Stimulated activated CD4-positive, alpha-beta T cell treated with anti-CD3 and anti-CD28 coated beads, Interleukin-1b, Interleukin-23, amount 100 ng/mL, for 24 hours (primary cell): ENCODE data around the gene SYT13.

Experiments
- DNase-seq, 4 experiments: peaks; one replicate each; pipeline ENCODE4 v3.0.0-alpha.2; 2020; ENCODE audit warnings: low read depth in 4 of 4, low spot score in 1 of 4

Gene SYT13

DNA sequence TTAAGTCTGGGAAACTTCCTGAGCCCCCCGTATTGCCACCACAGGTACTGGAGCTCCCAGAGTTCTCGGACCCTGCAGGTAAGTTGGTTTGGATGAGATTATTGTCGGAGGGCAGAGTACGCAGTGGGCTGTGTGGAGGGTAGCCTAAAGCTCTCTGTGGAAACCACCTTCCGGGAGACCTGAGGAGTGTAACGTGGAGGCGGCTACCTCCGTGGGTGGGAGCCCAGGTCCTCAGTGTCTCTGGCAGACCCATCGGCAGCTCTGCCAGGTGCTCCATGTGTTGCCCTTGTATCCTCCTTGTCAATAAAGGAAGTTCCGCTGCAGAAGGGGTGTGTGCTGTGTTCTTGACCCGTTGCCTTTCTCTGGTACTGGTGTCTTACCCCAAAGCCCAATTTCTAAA is 61.4 kb downstream of the SYT13 start:
- DNase-seq = no peak

GRCh38 chr11:45223496-45223895 is 62.6 kb downstream of the SYT13 start:
- no peak for DNase-seq

DNA sequence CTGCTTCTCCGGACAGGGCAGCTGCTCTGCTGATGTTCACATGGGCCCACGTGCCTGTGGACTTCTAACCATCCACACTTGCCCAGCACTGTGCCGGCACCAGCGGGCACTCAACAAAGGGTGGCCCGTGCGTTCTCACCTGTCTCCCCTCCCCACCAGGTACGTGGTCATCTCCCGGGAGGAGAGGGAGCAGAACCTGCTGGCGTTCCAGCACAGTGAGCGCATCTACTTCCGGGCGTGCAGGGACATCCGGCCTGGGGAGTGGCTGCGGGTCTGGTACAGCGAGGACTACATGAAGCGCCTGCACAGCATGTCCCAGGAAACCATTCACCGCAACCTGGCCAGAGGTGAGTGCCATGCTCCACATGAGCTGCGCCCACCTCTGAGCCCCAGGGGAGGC is 66.7 kb downstream of the SYT13 start:
- no peak for DNase-seq

GRCh38 chr11:45218705-45219104 is 67.4 kb downstream of the SYT13 start:
- no peak for DNase-seq

- DNase-seq = no peak
Observed at GRCh38 chr11:45217991-45218390, 68.2 kb downstream of the SYT13 start.

DNA sequence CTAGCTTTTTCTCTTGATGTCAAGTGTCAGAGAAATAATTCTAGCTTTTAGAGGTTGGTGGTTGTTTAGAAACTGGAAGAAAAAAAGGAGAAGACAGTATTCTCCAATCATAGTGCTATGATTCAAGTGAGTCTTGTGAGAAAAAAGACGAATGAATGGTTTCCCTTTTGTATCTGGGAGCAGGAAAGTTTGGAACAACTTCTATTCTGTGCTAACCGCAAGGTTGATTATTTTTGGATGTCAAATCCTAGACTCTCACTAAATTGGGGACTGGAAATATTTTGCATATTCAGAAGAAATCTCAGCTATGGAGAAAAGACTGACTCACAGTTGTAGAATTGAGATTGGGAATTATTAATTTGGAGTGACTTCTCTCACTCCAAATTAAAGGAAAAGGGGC is 69.2 kb downstream of the SYT13 start:
- DNase-seq = no peak

DNA sequence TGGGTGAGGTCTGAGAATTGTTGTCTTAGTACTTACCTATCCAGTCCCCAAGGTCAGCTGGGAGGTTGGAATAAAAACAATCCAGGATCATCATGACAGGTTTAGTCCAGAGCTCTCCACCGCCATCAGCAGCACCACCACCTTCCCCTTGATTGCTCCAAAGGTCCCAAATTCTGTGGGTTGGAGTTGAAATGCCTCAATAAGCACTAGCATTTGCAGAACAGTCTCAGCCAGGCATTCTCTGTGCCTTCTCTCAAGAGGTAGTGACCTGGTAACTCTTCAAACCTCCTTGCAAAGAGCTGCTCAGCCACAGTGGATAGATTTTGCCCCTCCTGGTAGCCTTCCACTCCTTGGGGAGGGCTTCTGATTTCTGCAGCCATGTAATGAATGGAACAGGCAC is 70.1 kb downstream of the SYT13 start:
- no peak for DNase-seq

DNA sequence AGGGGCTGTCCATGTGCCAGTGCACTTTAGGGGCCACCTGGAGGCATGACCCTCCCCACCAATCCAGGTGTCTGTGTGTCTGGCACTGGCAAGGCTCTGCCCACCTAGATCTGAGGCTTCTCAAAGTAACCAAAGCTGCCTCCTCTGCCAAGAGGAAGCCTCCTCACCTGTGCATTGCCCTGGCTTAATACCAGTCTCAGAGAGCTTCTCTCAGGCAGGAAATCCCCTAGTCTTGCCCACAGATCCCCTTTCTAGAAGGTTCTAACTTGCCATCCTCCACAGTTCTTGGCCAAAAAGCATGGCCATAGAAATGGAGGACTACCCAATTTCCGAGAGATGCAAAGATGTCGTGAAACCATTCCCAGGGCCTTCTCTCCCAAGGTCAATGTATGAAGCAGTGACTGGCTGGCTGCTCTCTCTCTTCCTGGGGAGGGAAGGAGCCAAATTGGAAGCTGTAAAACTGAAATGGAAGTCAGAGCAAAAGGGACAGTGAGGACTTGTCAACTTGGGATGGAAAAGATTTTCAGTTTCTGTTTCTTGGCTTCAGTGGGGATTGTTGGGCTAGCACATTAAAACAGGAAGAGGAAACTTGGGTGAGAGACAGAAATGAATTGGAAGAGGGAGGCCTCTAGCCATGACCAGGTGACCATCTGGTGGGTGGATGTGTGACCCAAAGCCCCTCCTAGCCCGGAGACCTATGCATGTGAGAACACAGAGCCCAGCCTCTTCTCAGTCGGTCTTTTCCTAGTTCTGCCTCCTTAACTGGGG is 70.9 kb downstream of the SYT13 start:
- DNase-seq = no peak

DNA sequence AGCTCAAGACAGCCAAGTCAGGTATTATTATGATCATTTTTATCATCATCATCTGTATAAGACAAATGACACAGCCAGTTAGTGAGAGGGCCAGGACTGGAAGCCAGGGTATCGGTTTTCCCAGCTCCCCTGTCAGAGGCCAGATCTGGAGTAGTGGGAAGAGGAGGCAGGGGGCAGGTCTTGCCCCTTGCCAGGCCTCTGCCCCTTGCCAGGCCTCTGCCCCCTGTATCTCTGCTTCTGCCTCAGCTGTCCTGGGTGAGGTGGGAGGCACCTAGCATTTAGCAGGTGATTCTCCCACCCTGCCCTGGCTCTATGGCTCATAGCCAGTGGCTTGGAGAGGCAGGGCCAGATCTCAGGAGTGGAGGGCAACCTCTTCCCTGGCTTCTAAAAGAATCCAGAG is 72.4 kb downstream of the SYT13 start:
- DNase-seq = no peak

GRCh38 chr11:45213316-45213665 is 72.8 kb downstream of the SYT13 start:
- no peak for DNase-seq

GRCh38 chr11:45212566-45213315 is 73.4 kb downstream of the SYT13 start:
- no peak for DNase-seq

DNA sequence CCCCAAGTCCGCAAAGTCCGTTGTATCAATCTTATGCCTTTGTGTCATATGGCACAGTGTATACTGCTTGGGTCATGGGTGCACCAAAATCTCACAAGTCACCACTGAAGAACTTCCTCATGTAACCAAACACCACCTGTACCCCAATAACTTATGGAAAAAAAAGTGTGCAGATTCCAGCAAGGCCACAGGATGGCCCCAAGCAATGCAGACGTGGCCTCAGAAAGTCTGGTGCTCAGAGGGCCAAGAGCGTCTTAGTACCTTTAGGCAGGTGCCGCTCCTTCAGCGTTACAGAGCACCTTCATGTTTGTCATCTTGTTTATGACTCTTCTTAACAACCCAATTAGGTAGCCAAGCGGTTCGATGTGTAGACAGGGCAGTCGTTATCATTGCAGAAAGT is 74.4 kb downstream of the SYT13 start:
- DNase-seq = no peak

GRCh38 chr11:45210846-45211245 is 75.3 kb downstream of the SYT13 start:
- no peak for DNase-seq

GRCh38 chr11:45209891-45210699 is 76.0 kb downstream of the SYT13 start:
- no peak for DNase-seq

GRCh38 chr11:45209000-45209879 is 76.9 kb downstream of the SYT13 start:
- DNase-seq = no peak

GRCh38 chr11:45208135-45208534 is 78.0 kb downstream of the SYT13 start:
- DNase-seq = no peak

DNA sequence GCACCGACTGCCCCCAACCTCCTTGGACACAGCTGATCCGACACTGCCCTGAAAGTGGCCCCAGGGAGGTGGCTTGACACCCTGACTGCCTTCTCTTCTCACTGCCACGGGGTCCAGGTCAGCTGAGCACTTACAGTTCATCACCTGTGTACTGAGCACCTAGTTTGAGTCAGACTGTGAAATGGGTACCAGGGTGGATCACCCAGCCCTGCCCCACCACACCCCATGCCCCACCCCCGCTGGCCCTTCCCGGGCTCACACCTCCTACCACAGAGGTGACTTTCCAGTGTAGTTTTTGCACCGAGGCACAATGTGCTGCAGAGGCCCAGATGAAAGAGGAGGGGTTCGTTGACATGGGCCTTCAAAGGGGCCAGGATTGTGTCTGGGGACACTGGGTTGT is 80.2 kb downstream of the SYT13 start:
- no peak for DNase-seq

DNA sequence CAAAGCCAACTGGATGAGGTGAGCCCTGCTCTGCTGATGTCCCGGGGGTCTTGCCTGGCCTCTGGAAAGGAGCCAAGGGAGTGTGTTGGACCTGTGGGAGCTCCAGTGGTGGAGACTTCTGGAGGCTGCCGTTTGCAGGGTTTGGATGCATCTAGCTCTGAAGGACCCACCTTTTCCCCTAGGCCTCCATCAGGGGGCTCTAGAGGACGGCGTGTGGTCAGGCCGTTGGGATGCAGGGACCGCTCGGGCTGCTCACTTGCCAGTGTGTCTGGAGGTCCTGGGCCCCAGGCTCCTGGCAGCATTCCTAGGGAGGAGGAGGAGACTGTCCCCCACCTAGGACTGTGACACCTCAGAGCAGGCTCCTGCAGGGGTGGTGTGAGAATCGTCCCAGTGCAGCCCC is 81.4 kb downstream of the SYT13 start:
- DNase-seq = no peak

DNA sequence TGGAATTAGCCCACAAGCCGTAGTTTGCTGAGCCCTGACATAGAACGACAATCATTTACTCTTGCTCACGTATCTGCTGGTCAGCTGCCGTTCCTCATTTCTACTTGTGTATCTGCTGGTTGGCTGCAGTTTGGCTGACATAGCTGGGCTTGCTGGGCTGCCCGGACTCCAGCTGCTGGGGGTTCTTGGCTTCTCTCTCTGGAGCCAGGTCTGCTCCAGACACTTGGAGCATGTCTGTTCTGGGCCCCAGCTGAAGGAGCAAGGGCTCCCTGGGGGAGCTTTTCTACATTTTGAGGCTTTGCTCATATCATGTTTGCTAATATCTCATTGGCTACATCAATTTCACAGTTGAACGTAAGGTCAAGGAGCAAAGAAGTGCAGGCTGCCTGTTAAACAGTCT is 92.4 kb downstream of the SYT13 start:
- DNase-seq = no peak
